Measurements from ENCODE around the gene NFATC2.

DNA sequence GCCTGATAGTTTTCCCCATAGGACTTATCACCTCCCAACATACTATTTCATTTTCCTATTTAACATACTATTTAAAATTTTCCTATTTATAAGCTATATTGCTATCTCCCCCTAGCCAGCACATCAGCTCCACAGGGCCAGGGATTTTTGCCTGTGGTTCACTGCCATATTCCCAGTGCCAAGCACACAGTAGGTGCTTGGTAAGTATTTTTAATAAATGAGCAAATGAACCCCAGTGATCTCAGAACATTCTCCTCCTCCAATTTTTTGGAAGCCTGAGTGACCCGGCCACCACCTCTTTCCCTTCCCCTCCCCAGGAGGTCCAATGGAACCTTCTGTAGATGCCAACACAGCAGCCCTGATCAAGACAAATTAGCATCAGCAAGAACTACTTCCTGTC, 33.3 kb downstream of the NFATC2 start:
- TF ChIP-seq CTCF (IDR thresholded peaks at IDR 0.05) (no peak), POLR2A (IDR thresholded peaks at IDR 0.05) (no peak)

Data from uterus (tissue), 2 donors.